H1 (cell line): ENCODE results near the gene GCH1. TPM values are rescaled to one million over a fixed set of nuclear protein-coding genes. Genes with fewer than 3 reads are reported as not detected.
"Not testable (repeated sequence)": the region's sequence is repeated elsewhere in the genome, so short reads cannot be mapped to it uniquely, and the experiment has no call there.

Source experiments
- CTCF ChIA-PET: fragments of 300-600 bp; sonication (Branson Sonifier 250); formaldehyde crosslinking; loops from one replicate; lab custom pipeline; 2021; ENCODE audit not compliant: partially characterized antibody; lab: Charles Lee
- POLR2A ChIA-PET: fragments of 300-600 bp; sonication (Branson Sonifier 250); formaldehyde crosslinking; loops from one replicate; lab custom pipeline; 2021; ENCODE audit warnings: inconsistent platforms; ENCODE audit not compliant: partially characterized antibody; lab: Charles Lee
- DNase-seq, 2 experiments: peaks; one replicate each; pipeline versions ENCODE4 v3.0.0 to v3.0.0-alpha.2; 2010 to 2022; ENCODE audit warnings: low spot score in 2 of 2, low read depth in 1 of 2, mixed read lengths in 1 of 2
- FAIRE-seq: peaks from 2 replicates; lab custom pipeline; 2011; peaks lifted over from hg19 to GRCh38; lab: Jason Lieb, UNC
- H2AFZ ChIP-seq: 2 replicates; pipeline ENCODE4 v1.8.1; 2012; ENCODE audit warnings: low read length, inconsistent platforms
- H2AK5ac ChIP-seq: 2 replicates; pipeline ENCODE4 v1.6.1; 2013; ENCODE audit warnings: low read depth, low read length
- H2BK120ac ChIP-seq: replicated peaks from 2 replicates; pipeline ENCODE3; 2013; ENCODE audit warnings: low read depth, low read length, inconsistent platforms
- H2BK12ac ChIP-seq: 2 replicates; pipeline ENCODE4 v1.6.1; 2013; ENCODE audit warnings: low read depth, low read length
- H2BK15ac ChIP-seq: 2 replicates; pipeline ENCODE4 v1.6.1; 2013; ENCODE audit warnings: low read length
- H2BK20ac ChIP-seq: 2 replicates; pipeline ENCODE4 v1.6.1; 2013; ENCODE audit warnings: low read length
- H2BK5ac ChIP-seq: 2 replicates; pipeline ENCODE4 v1.6.1; 2013; ENCODE audit warnings: low read depth, low read length
- H3K14ac ChIP-seq: 2 replicates; pipeline ENCODE4 v1.6.1; 2013; ENCODE audit warnings: inconsistent platforms; ENCODE audit not compliant: insufficient read length
- H3K18ac ChIP-seq: 2 replicates; pipeline ENCODE4 v1.6.1; 2013; ENCODE audit warnings: low read length; ENCODE audit errors: extremely low read depth
- H3K23ac ChIP-seq: 2 replicates; pipeline ENCODE4 v1.6.1; 2013; ENCODE audit warnings: inconsistent platforms; ENCODE audit not compliant: insufficient read length
- H3K23me2 ChIP-seq: 2 replicates; pipeline ENCODE4 v1.6.1; 2013; ENCODE audit warnings: low read depth, low read length
- H3K27ac ChIP-seq: 2 replicates; pipeline ENCODE4 v1.6.1; 2011; ENCODE audit warnings: low read depth, low read length, inconsistent platforms
- H3K27me3 ChIP-seq, 4 experiments: replicated peaks in 1 of 4; 1 replicate in 1 of 4; 2 replicates in 3 of 4; pipeline versions ENCODE4 v1.6.1 to v1.8.1; 2011 to 2013; ENCODE audit warnings: low read length in 3 of 4, mild to moderate bottlenecking in 3 of 4, inconsistent platforms in 2 of 4, mixed read lengths in 2 of 4, moderate library complexity in 1 of 4; ENCODE audit not compliant: control insufficient read depth in 3 of 4, insufficient read depth in 3 of 4; ENCODE audit errors: extremely low read depth in 1 of 4
- H3K36me3 ChIP-seq, 4 experiments: 2 replicates each; pipeline versions ENCODE4 v1.6.1 to v1.8.1; 2011 to 2013; ENCODE audit warnings: mild to moderate bottlenecking in 4 of 4, low read length in 3 of 4, moderate library complexity in 2 of 4, control low read depth in 1 of 4, inconsistent platforms in 1 of 4; ENCODE audit not compliant: insufficient read depth in 4 of 4, control insufficient read depth in 2 of 4
- H3K4ac ChIP-seq: replicated peaks from 2 replicates; pipeline ENCODE3; 2013; ENCODE audit warnings: low read length, low read depth, mixed read lengths, inconsistent platforms; ENCODE audit not compliant: insufficient read length
- H3K4me1 ChIP-seq, 4 experiments: replicated peaks in 1 of 4; 1 replicate in 1 of 4; 2 replicates in 3 of 4; pipeline versions ENCODE4 v1.6.1 to v1.8.1; 2011 to 2013; ENCODE audit warnings: low read length in 3 of 4, inconsistent platforms in 2 of 4, mixed read lengths in 1 of 4; ENCODE audit not compliant: insufficient read depth in 4 of 4, control insufficient read depth in 3 of 4
- H3K4me2 ChIP-seq, 2 experiments: 2 replicates each; pipeline versions ENCODE4 v1.6.1 to v1.8.1; 2011 to 2013; ENCODE audit warnings: low read depth in 2 of 2, low read length in 2 of 2, control low read depth in 1 of 2, inconsistent platforms in 1 of 2, mild to moderate bottlenecking in 1 of 2; ENCODE audit not compliant: insufficient read depth in 1 of 2
- H3K4me3 ChIP-seq, 4 experiments: fragments of 200-600, 300-600 bp in 1 of 4; sonication (generic), shearing (Covaris generic), sonication (Bioruptor Twin) in 1 of 4; 2 replicates each; pipeline versions ENCODE4 v1.5.1 to v1.8.1; 2011 to 2016; ENCODE audit warnings: low read length in 4 of 4, low read depth in 3 of 4, control low read depth in 2 of 4, inconsistent platforms in 2 of 4, mild to moderate bottlenecking in 2 of 4, mixed read lengths in 1 of 4, moderate library complexity in 1 of 4; ENCODE audit not compliant: insufficient read depth in 2 of 4; ENCODE audit errors: extremely low read depth in 1 of 4
- H3K56ac ChIP-seq: replicated peaks from 2 replicates; pipeline ENCODE3; 2013; ENCODE audit warnings: low read depth, mild to moderate bottlenecking, mixed read lengths, low read length, inconsistent platforms; ENCODE audit not compliant: insufficient read length
- H3K79me1 ChIP-seq: 2 replicates; pipeline ENCODE4 v1.6.1; 2013; ENCODE audit warnings: low read depth, low read length, control low read depth
- H3K79me2 ChIP-seq, 2 experiments: 2 replicates each; pipeline versions ENCODE4 v1.6.1 to v1.8.1; 2012 to 2013; ENCODE audit warnings: low read length in 2 of 2, mild to moderate bottlenecking in 2 of 2, inconsistent platforms in 1 of 2; ENCODE audit not compliant: insufficient read depth in 2 of 2, control insufficient read depth in 1 of 2
- H3K9ac ChIP-seq, 4 experiments: replicated peaks in 1 of 4; 1 replicate in 1 of 4; 2 replicates in 3 of 4; pipeline versions ENCODE4 v1.6.1 to v1.8.1; 2011 to 2013; ENCODE audit warnings: low read depth in 3 of 4, low read length in 3 of 4, control low read depth in 2 of 4, mild to moderate bottlenecking in 2 of 4, moderate library complexity in 2 of 4, inconsistent platforms in 1 of 4; ENCODE audit errors: extremely low read depth in 1 of 4
- H3K9me3 ChIP-seq, 2 experiments: 2 replicates each; pipeline versions ENCODE4 v1.6.1 to v1.8.1; 2012 to 2013; ENCODE audit warnings: mild to moderate bottlenecking in 2 of 2, moderate library complexity in 2 of 2, control low read depth in 1 of 2, inconsistent platforms in 1 of 2, low read depth in 1 of 2, low read length in 1 of 2, mixed read lengths in 1 of 2; ENCODE audit not compliant: insufficient read depth in 2 of 2
- H4K20me1 ChIP-seq, 2 experiments: replicated peaks in 1 of 2; 2 replicates each; pipeline versions ENCODE3 to v1.8.1; 2011 to 2013; ENCODE audit warnings: inconsistent platforms in 2 of 2, low read length in 2 of 2, mild to moderate bottlenecking in 1 of 2; ENCODE audit not compliant: insufficient read depth in 2 of 2, control insufficient read depth in 1 of 2
- H4K5ac ChIP-seq: 2 replicates; pipeline ENCODE4 v1.6.1; 2013; ENCODE audit warnings: low read length, low read depth, mixed read lengths, inconsistent platforms; ENCODE audit not compliant: insufficient read length
- H4K8ac ChIP-seq: 2 replicates; pipeline ENCODE4 v1.8.0; 2013; ENCODE audit warnings: mild to moderate bottlenecking, moderate library complexity, low read length, inconsistent platforms; ENCODE audit not compliant: insufficient read depth; ENCODE audit errors: extremely low read depth
- H4K91ac ChIP-seq: replicated peaks from 2 replicates; pipeline ENCODE3; 2013; ENCODE audit warnings: low read length, mixed read lengths, inconsistent platforms; ENCODE audit not compliant: insufficient read length
- HDAC6 ChIP-seq: IDR thresholded peaks from one replicate; pipeline ENCODE4 v1.7.1; 2012; ENCODE audit warnings: low read depth, mild to moderate bottlenecking, inconsistent platforms, low read length, moderate library complexity
- MAX ChIP-seq: IDR thresholded peaks from 2 replicates; pipeline ENCODE4 v1.6.1; 2012; ENCODE audit warnings: inconsistent platforms
- POU5F1 ChIP-seq: IDR thresholded peaks from 2 replicates; pipeline ENCODE4 v1.6.1; 2011; ENCODE audit warnings: low read depth, mild to moderate bottlenecking, low read length, moderate library complexity
- whole genome bisulfite sequencing, 2 experiments: shearing (Covaris generic) in 1 of 2; methylation state at CpG; one replicate each; pipeline versions ENCODE4 v1.1.6 to v1.1.7; 2013 to 2015; ENCODE audit warnings: low lambda C conversion rate in 2 of 2, mixed read lengths in 2 of 2, inconsistent platforms in 1 of 2, low coverage in 1 of 2, missing lambda C conversion rate in 1 of 2; ENCODE audit not compliant: insufficient replicate concordance in 2 of 2, insufficient coverage in 1 of 2, insufficient read length in 1 of 2; ENCODE audit errors: extremely low coverage in 1 of 2, missing lambda C conversion rate in 1 of 2; 5-methylcytosine and 5-hydroxymethylcytosine counted together
- polyA plus RNA-seq, 7 experiments: library from polyadenylated mRNA; depleted of rRNA in 3 of 7; stranded (reverse) in 5 of 7; unstranded in 2 of 7; fragments of >200 nt in 5 of 7; fragments of 200-250 nt in 2 of 7; gene quantifications; 1 replicate in 5 of 7; 2 replicates in 1 of 7; 4 replicates in 1 of 7; pipeline versions ENCODE4 v1.2.1 to v1.2.3, GENCODE V29; 2011 to 2013; ENCODE audit warnings: missing spikeins in 2 of 7, mixed read lengths in 2 of 7
- total RNA-seq: library from RNA; stranded (reverse); fragmentation: NEBNext Ultra II Directional; extraction: Animal tissue kit (Norgen Biotek cat#: 25700); gene quantifications from 2 replicates; pipeline ENCODE4 v1.2.1, GENCODE V29; 2021

The GCH1 gene
- total and polyA plus RNA-seq, 2 of the 8 experiments (the other 6 are each of a cell fraction or from before 2014, with no cell fraction given): 7.3 to 7.9 TPM

DNA sequence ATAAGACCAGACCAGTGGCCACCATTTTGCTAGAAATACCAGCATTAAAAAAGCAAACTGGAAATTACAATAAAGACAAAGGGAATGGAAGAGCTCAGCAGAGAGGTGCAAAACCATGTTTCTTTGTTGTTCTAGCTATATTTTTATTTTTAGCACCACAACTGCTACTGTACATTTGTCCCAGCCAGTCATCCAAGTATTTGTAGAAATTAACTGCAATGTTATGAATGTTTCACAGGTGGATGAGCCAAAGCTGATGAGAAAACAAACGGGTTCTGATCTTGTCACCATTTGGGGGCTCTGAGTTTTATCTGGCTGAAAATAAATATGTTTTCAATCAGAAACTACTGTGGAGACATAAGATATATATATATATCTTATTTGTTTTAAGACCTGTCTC lies 24.9 kb upstream of the GCH1 start (continued):
- no peak for TF ChIP-seq POU5F1
- no peak for TF ChIP-seq HDAC6
- TF ChIP-seq MAX: no peak

- FAIRE-seq, H3K9ac ChIP-seq, POLR2A ChIA-PET: not testable (repeated sequence)
Observed at GRCh38 chr14:54926570-54926969, 23.9 kb upstream of the GCH1 start.

More at GRCh38 chr14:54926570-54926969, 23.9 kb upstream of the GCH1 start:
- H2BK5ac ChIP-seq, H2BK15ac ChIP-seq, H3K23me2 ChIP-seq, H4K91ac ChIP-seq, H3K9me3 ChIP-seq, DNase-seq, H2AFZ ChIP-seq, H3K4me1 ChIP-seq, H2BK20ac ChIP-seq, H3K23ac ChIP-seq, H4K20me1 ChIP-seq, H2BK12ac ChIP-seq, H4K8ac ChIP-seq, H3K4me2 ChIP-seq, H3K27me3 ChIP-seq, H3K27ac ChIP-seq, H3K4ac ChIP-seq, H3K56ac ChIP-seq, H3K79me1 ChIP-seq, CTCF ChIA-PET, H2BK120ac ChIP-seq, H3K4me3 ChIP-seq, H3K14ac ChIP-seq, H3K36me3 ChIP-seq, H4K5ac ChIP-seq, H3K79me2 ChIP-seq, H3K18ac ChIP-seq, H2AK5ac ChIP-seq: not testable (repeated sequence)
- 89% methylated on average over 5 of the region's 5 CpGs; no CpG with 5 or more reads in 1 of the 2 experiments for WGBS, 2 experiments
